ENCODE measurements around the gene CYP21A2. TPM values are rescaled to one million over a fixed set of nuclear protein-coding genes. Genes with fewer than 3 reads are reported as not detected.
"Not testable (repeated sequence)": the region's sequence is repeated elsewhere in the genome, so short reads cannot be mapped to it uniquely, and the experiment has no call there.

The CYP21A2 gene
- total and polyA plus RNA-seq, 2 experiments from 2014 or later, result 1.4 to 1.7 TPM

GRCh38 chr6:32047539-32047854 lies 9.3 kb downstream of the CYP21A2 start:
- H2AFZ ChIP-seq, result no peak overlapping the region
- 92% methylated on average over 6 of the region's 6 CpGs for WGBS (ENCODE audit: low lambda C conversion rate, missing lambda C conversion rate)
- no peaks in the 10 kb centered on the region for H3K9me3 ChIP-seq (ENCODE audit: low read depth)
- no peak overlapping the region for H3K27ac ChIP-seq
- no peaks in the 10 kb centered on the region for H4K20me1 ChIP-seq (ENCODE audit: insufficient read depth, poor library complexity, severe bottlenecking)
- no peak overlapping the region for H3K4me2 ChIP-seq
- no peak overlapping the region for H3K4me3 ChIP-seq
- H3K79me2 ChIP-seq, result no peaks in the 10 kb centered on the region
- no peaks in the 10 kb centered on the region for H3K27me3 ChIP-seq
- H3K36me3 ChIP-seq (replicated peaks; ENCODE audit: insufficient read depth, low read depth), result no peaks in the 10 kb centered on the region
- H3K4me1 ChIP-seq (ENCODE audit: insufficient read depth), result peaks cover 6% of the 10 kb centered on the region
- H3K9me2 ChIP-seq (replicated peaks; ENCODE audit: insufficient read depth), result no peaks in the 10 kb centered on the region
- TF ChIP-seq EZH2phosphoT487 (IDR thresholded peaks at IDR 0.05; ENCODE audit: low read depth, severe bottlenecking, unreplicated experiment) (no peak), EZH2 (IDR thresholded peaks at IDR 0.05; ENCODE audit: borderline replicate concordance) (no peak), CTCF (IDR thresholded peaks at IDR 0.05; ENCODE audit: poor library complexity) (no peak)
- DNase-seq (ENCODE audit: low spot score), result no peak

- TF ChIP-seq EZH2phosphoT487 (IDR thresholded peaks at IDR 0.05; ENCODE audit: low read depth, severe bottlenecking, unreplicated experiment) (no peak), CTCF (IDR thresholded peaks at IDR 0.05; ENCODE audit: poor library complexity) (peak; percentile 70), EZH2 (IDR thresholded peaks at IDR 0.05; ENCODE audit: borderline replicate concordance) (no peak)
- peak; percentile 79 for DNase-seq (ENCODE audit: low spot score)
- peaks cover 6% of the 10 kb centered on the region for H3K4me1 ChIP-seq (ENCODE audit: insufficient read depth)
- H3K4me2 ChIP-seq, result no peak overlapping the region
- no peak overlapping the region for H2AFZ ChIP-seq
- H3K27me3 ChIP-seq, result no peaks in the 10 kb centered on the region
- H3K79me2 ChIP-seq, result no peaks in the 10 kb centered on the region
- H3K36me3 ChIP-seq (replicated peaks; ENCODE audit: insufficient read depth, low read depth), result no peaks in the 10 kb centered on the region
- H3K4me3 ChIP-seq, result no peak overlapping the region
- 61% methylated on average over 40 of the region's 42 CpGs for WGBS (ENCODE audit: low lambda C conversion rate, missing lambda C conversion rate)
- no peaks in the 10 kb centered on the region for H3K9me2 ChIP-seq (replicated peaks; ENCODE audit: insufficient read depth)
- H3K9me3 ChIP-seq (ENCODE audit: low read depth), result no peaks in the 10 kb centered on the region
- H3K27ac ChIP-seq, result no peak overlapping the region
- no peaks in the 10 kb centered on the region for H4K20me1 ChIP-seq (ENCODE audit: insufficient read depth, poor library complexity, severe bottlenecking)
Observed at GRCh38 chr6:32047855-32048766, 9.9 kb downstream of the CYP21A2 start.

- H3K4me3 ChIP-seq; H3K27me3 ChIP-seq; H3K4me2 ChIP-seq; H3K27ac ChIP-seq; H4K20me1 ChIP-seq (ENCODE audit: insufficient read depth, poor library complexity, severe bottlenecking); H3K9me2 ChIP-seq (replicated peaks; ENCODE audit: insufficient read depth); H2AFZ ChIP-seq; H3K9me3 ChIP-seq (ENCODE audit: low read depth); H3K79me2 ChIP-seq; DNase-seq (ENCODE audit: low spot score); H3K4me1 ChIP-seq (ENCODE audit: insufficient read depth); H3K36me3 ChIP-seq (replicated peaks; ENCODE audit: insufficient read depth, low read depth): not testable (repeated sequence)
- 94% methylated on average over 21 of the region's 21 CpGs for WGBS (ENCODE audit: low lambda C conversion rate, missing lambda C conversion rate)
Observed at GRCh38 chr6:32049149-32049548, 10.9 kb downstream of the CYP21A2 start.

GRCh38 chr6:32049736-32050135 lies 11.5 kb downstream of the CYP21A2 start:
- not testable (repeated sequence) for H3K4me2 ChIP-seq; H4K20me1 ChIP-seq (ENCODE audit: insufficient read depth, poor library complexity, severe bottlenecking); H3K27me3 ChIP-seq; DNase-seq (ENCODE audit: low spot score); H3K79me2 ChIP-seq; H3K9me3 ChIP-seq (ENCODE audit: low read depth); H2AFZ ChIP-seq; H3K4me3 ChIP-seq; H3K27ac ChIP-seq; H3K4me1 ChIP-seq (ENCODE audit: insufficient read depth); H3K36me3 ChIP-seq (replicated peaks; ENCODE audit: insufficient read depth, low read depth); H3K9me2 ChIP-seq (replicated peaks; ENCODE audit: insufficient read depth)
- WGBS (ENCODE audit: low lambda C conversion rate, missing lambda C conversion rate), result 92% methylated on average over 6 of the region's 11 CpGs

Data from hepatocyte (in vitro differentiated cells).